Measurements from ENCODE around the gene CYP3A7. TPM values are rescaled to one million over a fixed set of nuclear protein-coding genes. Genes with fewer than 3 reads are reported as not detected.

CYP3A7 gene
- 0.55 and 1.2 TPM in 2 replicates for total RNA-seq

GRCh38 chr7:99734987-99735386 lies at the start of gene CYP3A7:
CYP3A7 (minus strand) TSS chr7:99735196; CDS start chr7:99735093, 103 bp downstream.

DNA sequence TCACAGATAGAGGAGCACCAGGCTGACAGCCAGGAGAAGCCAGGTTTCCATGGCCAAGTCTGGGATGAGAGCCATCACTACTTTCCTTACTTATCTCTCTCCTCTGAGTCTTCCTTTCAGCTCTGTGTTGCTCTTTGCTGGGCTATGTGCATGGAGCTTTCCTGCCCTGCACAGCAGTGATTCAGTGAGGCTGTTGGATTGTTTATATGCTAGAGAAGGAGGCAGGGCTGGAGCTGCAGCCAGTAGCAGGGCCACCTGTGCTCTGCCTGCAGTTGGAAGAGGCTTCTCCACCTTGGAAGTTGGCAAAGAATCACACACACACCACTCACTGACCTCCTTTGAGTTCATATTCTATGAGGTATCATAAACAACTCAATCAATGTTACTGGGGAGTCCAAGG lies 49.0 kb upstream of the CYP3A7 start, which contains the start of gene CYP3A4:
Gene CYP3A4, minus strand, starts transcription at position 178 of the 400 bp plus-strand sequence. Its CDS starts 103 bp downstream, at position 75.

DNA sequence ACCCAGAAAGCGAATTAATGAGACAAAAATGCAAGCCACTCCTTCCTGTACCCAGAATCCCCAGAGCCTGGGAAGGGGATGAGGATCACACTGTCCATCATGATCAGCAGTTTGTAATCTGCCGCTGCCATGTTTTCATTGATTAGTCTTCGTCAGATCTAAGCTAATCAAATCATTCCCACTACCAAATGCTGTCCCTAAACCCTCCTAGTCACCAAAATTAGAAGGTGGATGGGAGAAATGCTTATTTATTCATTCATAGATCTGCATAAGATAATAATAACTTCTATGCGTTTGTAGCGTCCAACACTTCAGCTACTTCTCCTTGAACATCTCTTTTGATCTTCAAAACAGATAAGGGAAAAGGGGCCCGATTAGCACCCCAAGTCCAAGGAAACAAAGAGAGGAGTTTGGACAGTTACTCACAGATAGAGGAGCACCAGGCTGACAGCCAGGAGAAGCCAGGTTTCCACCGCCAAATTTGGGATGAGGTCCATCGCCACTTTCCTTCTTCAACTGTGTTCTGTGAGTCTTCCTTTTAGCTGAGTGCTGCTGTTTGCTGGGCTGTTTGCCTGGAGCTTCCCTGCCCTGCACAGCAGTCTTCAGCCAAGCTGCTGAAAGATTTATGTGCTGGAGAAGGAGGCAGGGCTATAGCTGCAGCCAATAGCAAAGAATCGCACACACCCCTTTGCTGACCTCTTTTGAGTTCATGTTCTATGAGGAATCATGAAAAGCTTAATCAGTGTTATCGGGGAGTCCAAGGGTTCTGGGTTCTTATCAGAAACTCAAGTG lies 55.4 kb downstream of the CYP3A7 start, which contains the start of gene CYP3A5:
Gene CYP3A5, minus strand, starts transcription at position 597 of the 792 bp plus-strand sequence. Its CDS starts 100 bp downstream, at position 497.

Other genes with a start within 250 kb of the CYP3A7 start
- 21.5 and 26.0 TPM in 2 replicates for gene ZNF394, start 234.9 kb downstream of the CYP3A7 start, total RNA-seq
- gene ZKSCAN5, start 230.5 kb downstream of the CYP3A7 start, total RNA-seq = 13.6 and 13.7 TPM in 2 replicates
- 6.9 and 7.9 TPM in 2 replicates for gene FAM200A, start 183.1 kb downstream of the CYP3A7 start, total RNA-seq
- 74.0 and 82.1 TPM in 2 replicates for gene ZNF655, start 176.6 kb downstream of the CYP3A7 start, total RNA-seq
- gene TMEM225B, start 136.9 kb downstream of the CYP3A7 start, total RNA-seq = 0.55 and 1.2 TPM in 2 replicates
- gene ZSCAN25, start 118.2 kb downstream of the CYP3A7 start, total RNA-seq = 11.5 and 12.5 TPM in 2 replicates
- 3.5 and 4.8 TPM in 2 replicates for gene CYP3A5, start 55.2 kb downstream of the CYP3A7 start, total RNA-seq
- not detected in 2 replicates for gene CYP3A4, start 49.0 kb upstream of the CYP3A7 start, total RNA-seq
- not detected in 2 replicates for gene CYP3A43, start 92.8 kb upstream of the CYP3A7 start, total RNA-seq
- 0.11 and 0.12 TPM in 2 replicates for gene OR2AE1, start 141.8 kb upstream of the CYP3A7 start, total RNA-seq
- gene TRIM4, start 184.3 kb upstream of the CYP3A7 start, total RNA-seq = 21.7 and 30.6 TPM in 2 replicates
- gene GJC3, start 194.4 kb upstream of the CYP3A7 start, total RNA-seq = not detected in 2 replicates
- gene AZGP1, start 240.8 kb upstream of the CYP3A7 start, total RNA-seq = 0.33 TPM in 1 of 2 replicates, not detected in the other